HEK293T (cell line): Measurements from ENCODE around the gene MCMBP.
A peak's percentile ranks its signal among the peaks of the same experiment; 100 is the strongest.

ENCODE experiments used
- CTCF ChIA-PET: fragments of 350-600 bp; formaldehyde crosslinking; extraction: SDS; loops from one replicate; lab custom pipeline; 2021; ENCODE audit warnings: antibody characterized with exemption, inconsistent platforms; lab: Yijun Ruan, JAX
- POLR2A ChIA-PET: fragments of 350-600 bp; formaldehyde crosslinking; extraction: SDS; loops from one replicate; lab custom pipeline; 2020; ENCODE audit warnings: antibody characterized with exemption, inconsistent platforms; lab: Yijun Ruan, JAX
- DNase-seq: peaks from one replicate; pipeline ENCODE4 v3.0.0; 2012; ENCODE audit warnings: mixed read lengths; ENCODE audit errors: extremely low spot score
- ARNT ChIP-seq: fragments of 450-650 bp; IDR thresholded peaks from 2 replicates; pipeline ENCODE4 v1.6.1; 2017; ENCODE audit warnings: mild to moderate bottlenecking
- BHLHE40 ChIP-seq: fragments of 450-650 bp; IDR thresholded peaks from 2 replicates; pipeline ENCODE4 v1.6.1; 2016; ENCODE audit warnings: mild to moderate bottlenecking, moderate library complexity, borderline replicate concordance
- CTBP1 ChIP-seq: fragments of 450-650 bp; IDR thresholded peaks from 2 replicates; pipeline ENCODE4 v1.6.1; 2016; ENCODE audit warnings: borderline replicate concordance
- ELF4 ChIP-seq: fragments of 450-650 bp; IDR thresholded peaks from 2 replicates; pipeline ENCODE4 v1.6.1; 2017; ENCODE audit warnings: antibody characterized with exemption
- FOXA1 ChIP-seq: fragments of 450-650 bp; IDR thresholded peaks from 2 replicates; pipeline ENCODE4 v1.6.1; 2016; ENCODE audit warnings: mild to moderate bottlenecking
- FOXK2 ChIP-seq: fragments of 450-650 bp; IDR thresholded peaks from 2 replicates; pipeline ENCODE4 v1.6.1; 2016; ENCODE audit warnings: mild to moderate bottlenecking
- FOXM1 ChIP-seq: fragments of 450-650 bp; IDR thresholded peaks from 2 replicates; pipeline ENCODE4 v1.6.1; 2017; ENCODE audit warnings: mild to moderate bottlenecking, borderline replicate concordance
- HDGF ChIP-seq: fragments of 450-650 bp; IDR thresholded peaks from 2 replicates; pipeline ENCODE4 v1.6.1; 2017; ENCODE audit warnings: antibody characterized with exemption, borderline replicate concordance
- L3MBTL2 ChIP-seq: fragments of 450-650 bp; conservative IDR thresholded peaks from 2 replicates; pipeline ENCODE4 v1.6.1; 2016; ENCODE audit warnings: mild to moderate bottlenecking
- LEF1 ChIP-seq: fragments of 450-650 bp; IDR thresholded peaks from 2 replicates; pipeline ENCODE4 v1.6.1; 2017; ENCODE audit warnings: mild to moderate bottlenecking, borderline replicate concordance
- NFRKB ChIP-seq: fragments of 450-650 bp; IDR thresholded peaks from 2 replicates; pipeline ENCODE4 v1.6.1; 2016; ENCODE audit warnings: mild to moderate bottlenecking, moderate library complexity
- PKNOX1 ChIP-seq: fragments of 450-650 bp; IDR thresholded peaks from 2 replicates; pipeline ENCODE4 v1.6.1; 2016
- SP1 ChIP-seq: fragments of 450-650 bp; IDR thresholded peaks from 2 replicates; pipeline ENCODE4 v1.6.1; 2017
- SUZ12 ChIP-seq: fragments of 450-650 bp; IDR thresholded peaks from 2 replicates; pipeline ENCODE4 v1.6.1; 2016; ENCODE audit warnings: mild to moderate bottlenecking
- TARDBP ChIP-seq: fragments of 450-650 bp; IDR thresholded peaks from 2 replicates; pipeline ENCODE4 v1.6.1; 2016
- ZNF384 ChIP-seq: fragments of 450-650 bp; IDR thresholded peaks from 2 replicates; pipeline ENCODE4 v1.6.1; 2016

Gene MCMBP

GRCh38 chr10:119863951-119864565 is 8.6 kb downstream of the MCMBP start:
- ChIA-PET POLR2A (interaction anchor here (1.8 kb wide), 1 partner anchor 7 kb away, joined by 6 read pairs; no protein-coding TSS in a partner anchor), CTCF (interaction anchor here (0.6 to 1.2 kb wide), 2 partner anchors 113 to 683 kb away, joined by 3 to 4 read pairs; no protein-coding TSS in a partner anchor)
- no peak for TF ChIP-seq HDGF
- TF ChIP-seq ZNF384: 0 out of 2 replicates have a peak, but pooled peaks have one; percentile 0
- DNase-seq: no peak

GRCh38 chr10:119862524-119862923 is 10.1 kb downstream of the MCMBP start:
- no peak for DNase-seq
- TF ChIP-seq ELF4 (no peak), SP1 (no peak), FOXM1 (no peak), PKNOX1 (no peak), HDGF (no peak), FOXA1 (no peak), BHLHE40 (no peak)
- ChIA-PET CTCF (no interaction called here), POLR2A (interaction anchor here (0.7 to 1.8 kb wide), 3 partner anchors 9 to 211 kb away, joined by 3 to 6 read pairs (median 6); partner anchors contain the start of genes BAG3 and MCMBP)

GRCh38 chr10:119860866-119861607 is 11.6 kb downstream of the MCMBP start:
- ChIA-PET CTCF (interaction anchor here (2.1 to 2.7 kb wide), 3 partner anchors 12 to 174 kb away, joined by 10 to 17 read pairs (median 16); partner anchors contain the start of gene MCMBP), POLR2A (interaction anchor here (2.8 kb wide), 1 partner anchor 11 kb away, joined by 16 read pairs; the partner anchor contains the start of gene MCMBP)
- TF ChIP-seq SUZ12 (no peak), LEF1 (no peak), CTBP1 (no peak), BHLHE40 (no peak), ARNT (no peak), ZNF384 (no peak), PKNOX1 (no peak)
- DNase-seq: no peak

- ChIA-PET CTCF (interaction anchor here (0.6 to 2.7 kb wide), 16 partner anchors 10 to 661 kb away, joined by 3 to 17 read pairs (median 4); partner anchors contain the start of gene MCMBP), POLR2A (interaction anchor here (1.2 to 2.8 kb wide), 2 partner anchors 13 to 134 kb away, joined by 3 to 16 read pairs; partner anchors contain the start of genes INPP5F and MCMBP)
These were observed 13.0 kb downstream of the MCMBP start for GRCh38 chr10:119859420-119860258.

GRCh38 chr10:119858063-119858462 is 14.6 kb downstream of the MCMBP start:
- CTCF ChIA-PET: interaction anchor here (0.9 kb wide), 1 partner anchor 104 kb away, joined by 4 read pairs; no protein-coding TSS in a partner anchor
- POLR2A ChIA-PET: no interaction called here
- TF ChIP-seq ZNF384 (no peak), NFRKB (no peak), LEF1 (no peak), TARDBP (no peak), FOXK2 (no peak), FOXM1 (no peak), SUZ12 (no peak), BHLHE40 (no peak), CTBP1 (no peak), SP1 (no peak), L3MBTL2 (no peak), ARNT (no peak), FOXA1 (no peak), PKNOX1 (no peak)
- DNase-seq: no peak

More at GRCh38 chr10:119859420-119860258, 13.0 kb downstream of the MCMBP start:
- DNase-seq: peak; percentile 28
- TF ChIP-seq SP1: no peak
- peak; percentile 83 for TF ChIP-seq PKNOX1
